Upper lobe of left lung (tissue), 6 donors: ENCODE data around the gene FAM161A. TPM values are rescaled to one million over a fixed set of nuclear protein-coding genes. Genes with fewer than 3 reads are reported as not detected.

ENCODE experiments used
- ATAC-seq, 2 donors: fragments of 200-7000 bp; cut with Tn5 transposase; one replicate each; pipeline ENCODE4 v1.9.1; 2022; ENCODE audit warnings: mild to moderate bottlenecking in 2 of 2, moderate library complexity in 2 of 2; ENCODE audit not compliant: low FRiP score in 2 of 2
- DNase-seq, 2 donors: peaks; one replicate each; pipeline ENCODE4 v3.0.0-alpha.2; 2019 to 2020
- H3K27ac ChIP-seq, 4 donors: fragments of 200-600 bp; sonication (generic); one replicate each; pipeline ENCODE4 v1.5.1; 2016 to 2019
- H3K27me3 ChIP-seq, 4 donors: fragments of 200-600 bp; sonication (generic); one replicate each; pipeline ENCODE4 v1.5.1; 2017 to 2019
- H3K36me3 ChIP-seq, 4 donors: fragments of 200-600 bp; sonication (generic); one replicate each; pipeline ENCODE4 v1.5.1; 2016 to 2019
- H3K4me1 ChIP-seq, 4 donors: fragments of 200-600 bp; sonication (generic); one replicate each; pipeline ENCODE4 v1.5.1; 2018 to 2019
- H3K4me3 ChIP-seq, 4 donors: fragments of 200-600 bp; sonication (generic); one replicate each; pipeline ENCODE4 v1.5.1; 2017 to 2019; ENCODE audit warnings: mild to moderate bottlenecking in 2 of 4, moderate library complexity in 1 of 4
- H3K9me3 ChIP-seq, 4 donors: fragments of 200-600 bp; sonication (generic); one replicate each; pipeline ENCODE4 v1.5.1; 2018 to 2019
- EP300 ChIP-seq, 4 donors: sonication (generic); formaldehyde crosslinking; IDR thresholded peaks; one replicate each; pipeline ENCODE4 v1.5.1; 2017; ENCODE audit warnings: antibody characterized with exemption in 4 of 4, control low read depth in 2 of 4
- POLR2A ChIP-seq, 4 donors: fragments of 450-650 bp; IDR thresholded peaks; one replicate each; pipeline ENCODE4 v1.5.1; 2016 to 2017; ENCODE audit warnings: antibody characterized with exemption in 4 of 4, mild to moderate bottlenecking in 2 of 4
- POLR2AphosphoS5 ChIP-seq, 2 donors: sonication (generic); formaldehyde crosslinking; IDR thresholded peaks; one replicate each; pipeline ENCODE4 v1.5.1; 2017; ENCODE audit warnings: antibody characterized with exemption in 2 of 2
- WGBS, 2 donors: methylation state at CpG; one replicate each; pipeline ENCODE4 v1.1.5; 2017 to 2018; 5-methylcytosine and 5-hydroxymethylcytosine counted together
- total RNA-seq, 6 donors: library from RNA; depleted of rRNA in 4 of 6; stranded (reverse); fragments of >200 nt in 4 of 6; gene quantifications; one replicate each; pipeline versions ENCODE4 v1.1.0 to v1.2.1, GENCODE V29; 2016 to 2021
- TF ChIP-seq, protein P1 (sequence below), 6 experiments: fragments of 450-650 bp in 4 of 6; fragments of 200-600 bp in 2 of 6; sonication (generic) in 2 of 6; IDR thresholded peaks; one replicate each; pipeline ENCODE4 v1.5.1; 2016 to 2019; ENCODE audit warnings: antibody characterized with exemption in 6 of 6
- donor health status: DM: no; HTN: no; CAD: no; lungs with moderate emphysema.
- donor health status: DM: no; HTN: yes; CAD: no; lungs with severe emphysema.

FAM161A gene
- total RNA-seq, 6 donors from 2014 or later: 1.7 to 7.2 (median 2.7) TPM

DNA sequence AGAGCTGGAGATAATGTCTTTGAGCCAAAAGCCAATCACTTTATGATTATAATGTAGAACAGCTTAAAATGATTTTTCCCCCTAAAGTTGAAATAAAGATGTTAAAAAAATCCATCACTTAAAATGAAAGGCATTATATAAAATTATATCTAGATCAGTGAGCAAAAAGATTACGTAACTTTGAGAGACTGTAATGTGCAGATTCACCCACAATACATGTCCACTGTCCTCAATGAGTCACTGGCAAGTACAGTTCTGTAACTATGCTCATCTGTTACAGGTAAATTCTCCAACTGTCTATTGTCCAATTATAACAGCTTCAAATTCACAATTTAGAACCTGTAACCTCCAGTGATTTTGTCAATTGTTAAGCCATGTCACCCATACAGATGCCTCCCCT lies 19.0 kb downstream of the FAM161A start:
- TF ChIP-seq, protein P1, sequence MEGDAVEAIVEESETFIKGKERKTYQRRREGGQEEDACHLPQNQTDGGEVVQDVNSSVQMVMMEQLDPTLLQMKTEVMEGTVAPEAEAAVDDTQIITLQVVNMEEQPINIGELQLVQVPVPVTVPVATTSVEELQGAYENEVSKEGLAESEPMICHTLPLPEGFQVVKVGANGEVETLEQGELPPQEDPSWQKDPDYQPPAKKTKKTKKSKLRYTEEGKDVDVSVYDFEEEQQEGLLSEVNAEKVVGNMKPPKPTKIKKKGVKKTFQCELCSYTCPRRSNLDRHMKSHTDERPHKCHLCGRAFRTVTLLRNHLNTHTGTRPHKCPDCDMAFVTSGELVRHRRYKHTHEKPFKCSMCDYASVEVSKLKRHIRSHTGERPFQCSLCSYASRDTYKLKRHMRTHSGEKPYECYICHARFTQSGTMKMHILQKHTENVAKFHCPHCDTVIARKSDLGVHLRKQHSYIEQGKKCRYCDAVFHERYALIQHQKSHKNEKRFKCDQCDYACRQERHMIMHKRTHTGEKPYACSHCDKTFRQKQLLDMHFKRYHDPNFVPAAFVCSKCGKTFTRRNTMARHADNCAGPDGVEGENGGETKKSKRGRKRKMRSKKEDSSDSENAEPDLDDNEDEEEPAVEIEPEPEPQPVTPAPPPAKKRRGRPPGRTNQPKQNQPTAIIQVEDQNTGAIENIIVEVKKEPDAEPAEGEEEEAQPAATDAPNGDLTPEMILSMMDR (IDR thresholded peaks at IDR 0.05): no peak
- Histone ChIP-seq H3K9me3 (no peaks in the 10 kb centered on the region), H3K27ac (no peak overlapping the region), H3K4me3 (no peak overlapping the region), H3K36me3 (peaks cover 0 to 5% (median 0%) of the 10 kb centered on the region in 4 donors), H3K4me1 (no peaks in the 10 kb centered on the region), H3K27me3 (no peaks in the 10 kb centered on the region)
- DNase-seq (no peak), ATAC-seq (no peak)
- 33 to 100% methylated on average over 1 of the region's 1 CpG for WGBS, 2 donors

- H3K4me1 ChIP-seq: no peaks in the 10 kb centered on the region
- no peaks in the 10 kb centered on the region for H3K9me3 ChIP-seq
- H3K27me3 ChIP-seq: no peaks in the 10 kb centered on the region
- DNase-seq: no peak
- H3K36me3 ChIP-seq: no peaks in the 10 kb centered on the region
- TF ChIP-seq, protein P1 (IDR thresholded peaks at IDR 0.05): no peak
- TF ChIP-seq POLR2A (IDR thresholded peaks at IDR 0.05) (no peak), EP300 (IDR thresholded peaks at IDR 0.05) (no peak), POLR2AphosphoS5 (IDR thresholded peaks at IDR 0.05) (no peak)
- H3K4me3 ChIP-seq: no peak overlapping the region
- 96 to 97% methylated on average over 1 of the region's 1 CpG for WGBS, 2 donors
- H3K27ac ChIP-seq: no peak overlapping the region
- no peak for ATAC-seq
Observed at GRCh38 chr2:61833971-61834370, 19.9 kb downstream of the FAM161A start.

GRCh38 chr2:61832183-61832841 lies 21.5 kb downstream of the FAM161A start:
- 87 to 88% methylated on average over 10 to 11 of the region's 11 CpGs for WGBS, 2 donors
- no peak for DNase-seq
- TF ChIP-seq POLR2AphosphoS5 (IDR thresholded peaks at IDR 0.05): no peak
- no peak for TF ChIP-seq POLR2A (IDR thresholded peaks at IDR 0.05)
- TF ChIP-seq, protein P1 (IDR thresholded peaks at IDR 0.05): no peak
- TF ChIP-seq EP300 (IDR thresholded peaks at IDR 0.05): no peak
- Histone ChIP-seq H3K27me3 (no peaks in the 10 kb centered on the region), H3K9me3 (no peaks in the 10 kb centered on the region), H3K27ac (no peak overlapping the region), H3K36me3 (no peaks in the 10 kb centered on the region), H3K4me3 (no peak overlapping the region), H3K4me1 (no peaks in the 10 kb centered on the region)
- ATAC-seq: no peak

- Histone ChIP-seq H3K4me1 (no peaks in the 10 kb centered on the region), H3K36me3 (no peaks in the 10 kb centered on the region), H3K9me3 (no peaks in the 10 kb centered on the region), H3K4me3 (no peak overlapping the region), H3K27ac (no peak overlapping the region), H3K27me3 (no peaks in the 10 kb centered on the region)
- ATAC-seq (no peak), DNase-seq (no peak)
- TF ChIP-seq POLR2A (IDR thresholded peaks at IDR 0.05) (no peak), EP300 (IDR thresholded peaks at IDR 0.05) (no peak), POLR2AphosphoS5 (IDR thresholded peaks at IDR 0.05) (no peak)
- TF ChIP-seq, protein P1 (IDR thresholded peaks at IDR 0.05): no peak
- WGBS, 2 donors: 91 to 94% methylated on average over 2 of the region's 2 CpGs
Observed at GRCh38 chr2:61822255-61822654, 31.6 kb downstream of the FAM161A start.
